Measurements from ENCODE around the gene FAM222A.

The FAM222A gene

GRCh38 chr12:109695416-109695815 is 18.2 kb upstream of the FAM222A start:
- H3K9me3 ChIP-seq (ENCODE audit: severe bottlenecking), result no peaks in the 10 kb centered on the region
- peak overlapping the region; percentile 2 for H3K4me3 ChIP-seq (ENCODE audit: low read depth, low read length)
- H3K27me3 ChIP-seq (ENCODE audit: insufficient read depth, low read depth, severe bottlenecking), result no peaks in the 10 kb centered on the region
- H3K27ac ChIP-seq, result peak overlapping the region; percentile 88
- H3K36me3 ChIP-seq, result no peaks in the 10 kb centered on the region
- TF ChIP-seq, protein P1, sequence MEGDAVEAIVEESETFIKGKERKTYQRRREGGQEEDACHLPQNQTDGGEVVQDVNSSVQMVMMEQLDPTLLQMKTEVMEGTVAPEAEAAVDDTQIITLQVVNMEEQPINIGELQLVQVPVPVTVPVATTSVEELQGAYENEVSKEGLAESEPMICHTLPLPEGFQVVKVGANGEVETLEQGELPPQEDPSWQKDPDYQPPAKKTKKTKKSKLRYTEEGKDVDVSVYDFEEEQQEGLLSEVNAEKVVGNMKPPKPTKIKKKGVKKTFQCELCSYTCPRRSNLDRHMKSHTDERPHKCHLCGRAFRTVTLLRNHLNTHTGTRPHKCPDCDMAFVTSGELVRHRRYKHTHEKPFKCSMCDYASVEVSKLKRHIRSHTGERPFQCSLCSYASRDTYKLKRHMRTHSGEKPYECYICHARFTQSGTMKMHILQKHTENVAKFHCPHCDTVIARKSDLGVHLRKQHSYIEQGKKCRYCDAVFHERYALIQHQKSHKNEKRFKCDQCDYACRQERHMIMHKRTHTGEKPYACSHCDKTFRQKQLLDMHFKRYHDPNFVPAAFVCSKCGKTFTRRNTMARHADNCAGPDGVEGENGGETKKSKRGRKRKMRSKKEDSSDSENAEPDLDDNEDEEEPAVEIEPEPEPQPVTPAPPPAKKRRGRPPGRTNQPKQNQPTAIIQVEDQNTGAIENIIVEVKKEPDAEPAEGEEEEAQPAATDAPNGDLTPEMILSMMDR (IDR thresholded peaks at IDR 0.05; ENCODE audit: low read depth, low read length), result no peak
- no peak for DNase-seq

- peak overlapping the region; percentile 88 for H3K27ac ChIP-seq
- DNase-seq, result peak; percentile 88
- H3K9me3 ChIP-seq (ENCODE audit: severe bottlenecking), result no peaks in the 10 kb centered on the region
- no peaks in the 10 kb centered on the region for H3K36me3 ChIP-seq
- no peaks in the 10 kb centered on the region for H3K27me3 ChIP-seq (ENCODE audit: insufficient read depth, low read depth, severe bottlenecking)
- peak overlapping the region; percentile 2 for H3K4me3 ChIP-seq (ENCODE audit: low read depth, low read length)
- TF ChIP-seq, protein P1 (IDR thresholded peaks at IDR 0.05; ENCODE audit: low read depth, low read length), result no peak
These were observed 17.6 kb upstream of the FAM222A start for GRCh38 chr12:109695961-109696461.

DNA sequence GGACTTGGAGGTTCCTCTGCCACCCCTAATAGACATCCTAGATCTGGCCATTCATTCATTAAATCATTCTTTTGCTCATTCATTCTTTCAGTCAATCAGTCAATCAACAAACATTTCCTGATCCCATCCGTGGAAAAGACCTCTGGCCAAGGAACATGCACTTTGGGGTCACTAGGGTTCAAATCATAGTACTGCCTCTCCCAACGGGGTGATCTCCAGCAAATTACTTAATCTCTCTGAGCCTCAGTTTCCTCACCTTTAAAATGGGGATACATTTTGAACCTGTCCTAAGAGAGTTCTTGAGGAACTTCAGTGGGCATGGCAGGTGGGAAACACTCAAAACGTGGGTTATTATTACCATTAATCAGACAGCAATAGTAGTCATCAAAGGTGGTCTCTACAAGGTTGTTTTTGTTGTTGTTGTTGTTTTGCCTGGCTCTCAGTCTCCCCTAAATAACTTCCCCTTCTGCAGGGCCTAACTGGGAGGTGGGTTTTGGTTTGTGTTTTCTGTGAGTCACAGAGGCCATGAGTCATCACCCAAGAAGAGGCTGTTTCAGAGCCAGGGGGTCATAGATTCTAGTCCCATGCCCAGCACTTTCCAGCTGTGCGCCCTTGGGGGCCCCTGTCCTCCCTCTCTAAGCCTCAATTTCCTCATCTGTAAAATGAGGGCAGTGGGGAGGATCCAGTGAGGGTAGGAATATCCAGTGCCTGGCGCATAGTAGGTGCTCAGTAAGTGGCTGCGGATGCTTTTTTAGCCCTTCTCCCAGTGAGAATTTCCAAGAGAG is 16.9 kb upstream of the FAM222A start:
- Histone ChIP-seq H3K9me3 (ENCODE audit: severe bottlenecking) (no peaks in the 10 kb centered on the region), H3K27ac (peak overlapping the region; percentile 88), H3K36me3 (no peaks in the 10 kb centered on the region), H3K27me3 (ENCODE audit: insufficient read depth, low read depth, severe bottlenecking) (no peaks in the 10 kb centered on the region), H3K4me3 (ENCODE audit: low read depth, low read length) (no peak overlapping the region)
- TF ChIP-seq, protein P1 (IDR thresholded peaks at IDR 0.05; ENCODE audit: low read depth, low read length), result no peak
- DNase-seq, result no peak

GRCh38 chr12:109697270-109697553 is 16.4 kb upstream of the FAM222A start:
- no peaks in the 10 kb centered on the region for H3K36me3 ChIP-seq
- peak overlapping the region; percentile 88 for H3K27ac ChIP-seq
- TF ChIP-seq, protein P1 (IDR thresholded peaks at IDR 0.05; ENCODE audit: low read depth, low read length), result no peak
- no peaks in the 10 kb centered on the region for H3K27me3 ChIP-seq (ENCODE audit: insufficient read depth, low read depth, severe bottlenecking)
- H3K4me3 ChIP-seq (ENCODE audit: low read depth, low read length), result no peak overlapping the region
- no peaks in the 10 kb centered on the region for H3K9me3 ChIP-seq (ENCODE audit: severe bottlenecking)
- no peak for DNase-seq

GRCh38 chr12:109697877-109698468 is 15.7 kb upstream of the FAM222A start:
- Histone ChIP-seq H3K36me3 (no peaks in the 10 kb centered on the region), H3K27ac (peak overlapping the region; percentile 35), H3K4me3 (ENCODE audit: low read depth, low read length) (no peak overlapping the region), H3K9me3 (ENCODE audit: severe bottlenecking) (no peaks in the 10 kb centered on the region), H3K27me3 (ENCODE audit: insufficient read depth, low read depth, severe bottlenecking) (no peaks in the 10 kb centered on the region)
- peak; percentile 51 for DNase-seq
- TF ChIP-seq, protein P1 (IDR thresholded peaks at IDR 0.05; ENCODE audit: low read depth, low read length), result no peak
